Measurements from ENCODE around the gene PRR23A.
"Not testable (repeated sequence)": the region's sequence is repeated elsewhere in the genome, so short reads cannot be mapped to it uniquely, and the experiment has no call there.

PRR23A gene

DNA sequence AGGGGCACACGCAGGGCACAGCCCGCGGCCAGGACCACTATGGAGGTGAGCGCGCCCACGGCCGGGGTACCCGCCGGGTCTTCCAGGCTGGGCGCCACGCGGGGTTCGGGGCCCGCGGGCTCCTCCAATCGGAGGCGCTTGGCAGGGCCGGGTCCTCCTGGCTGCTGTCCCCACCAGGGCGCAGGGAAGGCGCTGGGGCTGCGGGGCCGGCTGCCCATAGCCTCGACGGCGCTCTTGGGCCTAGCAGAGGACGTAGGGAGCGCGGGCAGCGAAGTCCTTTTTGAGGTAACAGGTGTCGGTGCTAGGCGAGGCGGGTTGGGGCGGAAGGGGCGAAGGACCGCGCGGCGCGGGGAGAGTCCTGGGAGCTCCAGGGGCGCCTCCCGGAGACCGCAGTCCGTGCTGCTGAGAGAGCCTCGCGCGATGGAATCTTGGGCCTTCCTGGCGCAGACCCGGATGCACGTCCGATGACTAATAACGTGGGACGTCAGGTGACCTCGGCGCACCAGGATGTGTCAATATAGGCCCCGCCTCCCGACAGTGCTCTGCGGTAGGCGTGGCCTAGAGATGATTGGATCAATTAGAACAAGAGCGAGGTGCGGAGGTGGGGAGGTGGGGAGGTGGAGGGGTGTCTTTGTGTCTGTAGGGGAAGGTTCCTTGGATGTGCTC, at the start of gene PRR23A:
TSS of gene PRR23A (minus strand) at position 218 of the 666 bp plus-strand sequence. CDS start at position 218, 0 bp downstream.
- no peak for DNase-seq

DNA sequence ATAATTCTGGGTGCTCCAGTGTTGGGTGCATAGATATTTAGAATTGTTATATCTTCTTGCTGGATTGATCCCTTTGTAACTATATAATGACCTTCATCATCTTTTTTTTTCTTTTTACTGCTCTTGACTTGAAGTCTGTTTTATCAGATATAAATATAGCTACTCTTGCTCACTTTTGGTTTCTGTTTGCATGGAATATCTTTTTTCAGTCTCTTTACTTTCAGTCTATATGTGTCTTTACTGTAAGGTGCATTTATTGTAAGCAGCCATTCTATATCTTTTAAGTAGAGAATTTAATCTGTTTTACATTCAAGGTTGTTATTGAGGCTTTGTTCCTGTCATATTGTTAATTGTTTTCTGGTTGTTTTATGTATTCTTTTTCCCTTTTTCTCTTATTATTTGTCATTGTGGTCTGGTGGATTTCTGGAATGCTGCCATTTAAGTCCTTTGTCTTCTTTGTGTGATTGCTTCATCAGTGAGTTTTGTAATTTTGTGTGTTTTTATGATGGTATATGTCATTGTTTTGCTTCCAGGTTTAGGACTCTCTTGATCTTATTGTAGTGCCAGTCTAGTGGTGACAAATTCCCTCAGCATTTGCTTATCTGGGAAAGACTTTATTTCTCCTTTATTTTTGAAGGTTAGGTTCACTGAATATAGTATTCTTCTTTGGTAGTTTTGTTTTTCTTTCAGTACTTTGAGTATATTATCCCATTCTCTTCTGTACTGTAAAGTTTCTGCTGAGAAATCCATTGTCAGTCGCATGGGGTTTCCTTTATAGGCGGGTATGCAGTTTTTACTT, 46.9 kb upstream of the PRR23A start:
- DNase-seq: no peak

- no peak for DNase-seq
Measured at GRCh38 chr3:139044366-139045210, 38.5 kb upstream of the PRR23A start, which contains the start of gene PRR23C. Gene PRR23C (minus strand): TSS chr3:139044892. CDS start chr3:139044620, 272 bp downstream.

DNA sequence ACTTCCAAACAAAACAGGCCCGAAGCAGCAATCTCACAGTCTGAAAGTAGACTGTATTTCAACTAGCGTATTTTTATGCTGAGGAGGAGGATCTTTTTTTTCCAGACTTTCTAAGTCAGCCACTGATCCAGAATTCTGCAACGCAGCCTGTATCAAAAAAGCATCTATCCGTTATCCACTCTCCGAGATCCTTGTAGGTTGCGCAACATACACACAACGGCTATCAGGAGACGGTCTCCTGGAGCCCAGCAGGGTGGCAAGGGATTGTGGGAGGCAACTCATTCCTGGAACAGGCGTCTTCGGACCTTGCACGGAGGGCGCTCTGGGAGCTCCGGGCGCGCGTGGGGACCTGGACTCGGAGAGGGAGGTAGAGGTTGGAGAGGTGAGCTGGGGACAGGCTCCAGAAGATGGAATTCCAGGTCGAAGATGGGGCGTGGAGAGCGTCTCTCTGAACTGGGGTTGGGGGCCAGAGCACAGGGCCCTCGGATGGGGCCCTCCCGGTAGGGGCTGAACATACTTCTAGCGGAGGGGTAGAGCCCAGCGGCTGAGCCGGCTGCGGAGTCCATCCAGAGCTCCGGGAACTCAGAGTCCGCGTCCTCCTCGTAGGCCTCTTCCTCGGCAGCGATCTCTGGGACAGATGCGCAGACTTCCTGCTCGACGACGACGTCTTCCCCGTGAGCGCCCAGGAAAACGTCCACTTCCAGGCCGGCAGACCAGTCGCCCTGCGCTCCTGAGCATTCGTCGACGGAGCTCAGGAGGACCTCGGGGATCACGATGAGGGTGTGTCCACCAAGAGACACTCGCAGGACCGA, 37.7 kb upstream of the PRR23A start:
- DNase-seq: no peak

- no peak for DNase-seq
Measured at GRCh38 chr3:139037478-139037877, 31.4 kb upstream of the PRR23A start.

GRCh38 chr3:139032326-139033002, 26.4 kb upstream of the PRR23A start:
- no peak for DNase-seq

GRCh38 chr3:139030576-139030975, 24.5 kb upstream of the PRR23A start:
- not testable (repeated sequence) for DNase-seq

GRCh38 chr3:139024968-139025367, 18.9 kb upstream of the PRR23A start:
- no peak for DNase-seq

GRCh38 chr3:139020868-139021234, 14.8 kb upstream of the PRR23A start, which contains the start of gene PRR23B:
Gene PRR23B (minus strand): TSS chr3:139020926. CDS start chr3:139020661, 265 bp downstream.
- DNase-seq: no peak

- no peak for DNase-seq
Measured at GRCh38 chr3:139020036-139020867, 14.2 kb upstream of the PRR23A start.

GRCh38 chr3:139016430-139017048, 10.5 kb upstream of the PRR23A start:
- DNase-seq: no peak

- no peak for DNase-seq
Measured at GRCh38 chr3:139005356-139005993, 593 bp downstream of the PRR23A start.

DNA sequence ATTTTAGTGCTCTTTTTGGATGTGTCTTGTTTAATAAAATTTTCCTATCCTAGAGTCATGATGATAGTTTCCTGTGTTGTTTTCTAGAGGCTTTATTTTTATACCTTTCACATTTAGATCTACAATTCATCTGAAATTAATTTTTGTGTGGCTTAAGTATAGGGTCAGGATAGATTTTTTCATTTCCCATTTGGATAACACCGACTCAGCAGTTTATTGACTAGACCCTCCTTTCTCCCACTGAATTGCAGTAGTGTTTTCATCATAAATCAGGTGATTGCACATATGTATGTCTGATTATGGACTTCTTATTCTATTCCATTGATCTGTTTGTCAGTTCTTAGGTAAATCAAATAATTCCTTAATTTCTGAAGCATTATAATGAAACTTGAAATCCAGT, 10.4 kb downstream of the PRR23A start:
- no peak for DNase-seq

DNA sequence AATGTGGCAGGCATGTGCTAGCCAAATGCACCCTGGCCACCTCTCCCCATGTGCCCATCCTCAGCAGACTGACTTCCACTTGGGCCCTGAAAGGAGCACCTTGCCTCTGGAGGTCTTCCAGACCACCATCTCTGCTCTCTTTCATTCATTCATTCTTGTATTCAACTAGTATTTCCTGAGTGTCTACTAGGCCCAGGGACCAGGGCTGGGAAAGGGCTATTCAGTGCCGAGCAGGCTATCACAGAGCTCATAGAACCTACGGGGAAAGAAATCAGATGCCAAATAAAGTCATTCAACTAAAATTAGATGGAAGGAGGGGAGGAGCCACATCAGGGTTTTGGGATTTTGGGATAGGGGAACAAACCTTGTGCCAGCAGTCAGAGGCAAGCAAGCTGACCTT, 18.9 kb downstream of the PRR23A start:
- no peak for DNase-seq

DNA sequence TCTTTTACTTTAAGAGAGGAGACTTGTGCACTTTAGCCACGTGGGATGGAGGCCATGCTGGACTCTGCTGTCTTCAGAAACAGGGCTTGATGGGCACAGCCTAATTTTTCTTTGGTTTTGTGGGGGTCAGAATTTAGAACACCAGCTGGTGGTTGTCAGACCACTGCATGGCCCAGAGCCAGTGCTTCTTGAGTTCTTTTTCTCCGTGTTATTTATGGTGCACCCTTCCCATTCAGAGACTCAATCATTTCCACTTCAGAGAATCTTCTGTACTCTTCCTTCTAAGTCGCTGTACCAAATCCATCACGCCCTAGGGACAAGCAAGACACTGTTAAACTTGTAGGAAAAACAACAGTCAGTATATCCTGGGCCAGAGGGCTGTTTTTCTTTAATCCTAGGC, 20.1 kb downstream of the PRR23A start:
- no peak for DNase-seq

GRCh38 chr3:138984816-138985215, 21.3 kb downstream of the PRR23A start:
- DNase-seq: no peak

DNA sequence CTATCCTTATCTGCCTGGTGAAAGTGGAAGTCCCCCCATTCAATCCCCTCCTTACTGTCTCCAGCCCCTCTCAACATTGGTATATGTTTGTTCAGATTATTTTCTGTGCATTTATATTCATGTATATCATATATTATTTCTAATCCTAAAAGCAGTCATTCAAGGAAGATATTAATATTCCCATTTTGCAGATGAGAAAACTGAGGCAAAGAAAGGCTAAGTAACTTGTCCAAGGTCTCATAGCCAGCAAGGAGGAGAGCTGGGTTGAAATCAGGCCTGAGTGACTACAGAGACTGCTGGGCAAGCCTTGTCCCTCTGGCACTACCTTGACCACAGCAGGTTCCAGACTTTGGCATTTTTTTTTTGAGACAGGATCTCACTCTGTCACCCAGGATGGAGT, 30.0 kb downstream of the PRR23A start:
- DNase-seq: no peak

- DNase-seq: no peak
Measured at GRCh38 chr3:138975351-138975750, 30.7 kb downstream of the PRR23A start.

DNA sequence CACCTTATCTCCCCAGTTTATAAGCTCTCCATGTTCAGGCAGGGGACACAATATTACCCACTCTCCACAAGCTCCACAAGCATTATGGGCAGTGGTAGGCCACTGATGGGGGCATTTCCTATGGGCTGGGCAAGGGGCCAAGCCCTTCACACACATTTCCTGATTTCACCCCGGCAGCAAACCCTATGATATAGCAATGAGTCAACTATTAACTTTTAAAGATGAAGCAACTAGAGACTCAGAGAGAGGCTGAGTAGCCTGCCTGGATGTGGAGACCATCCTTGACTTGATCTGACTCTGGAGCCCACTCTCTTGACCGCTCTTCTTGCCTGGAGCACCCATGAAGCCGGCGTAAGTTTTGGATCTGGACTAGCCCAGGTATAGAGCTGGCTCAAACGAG, 31.6 kb downstream of the PRR23A start:
- DNase-seq: no peak

GRCh38 chr3:138972941-138973340, 33.1 kb downstream of the PRR23A start:
- no peak for DNase-seq

Measured in cortex of kidney (tissue), 1 donor.